Activated CD8-positive, alpha-beta memory T cell treated with anti-CD3 and anti-CD28 coated beads for 48 hours (primary cell): ENCODE data around the gene PIPOX.

Experiments
- DNase-seq, 3 experiments: peaks; one replicate each; pipeline ENCODE4 v3.0.0-alpha.2; 2020; ENCODE audit warnings: low read depth in 2 of 3, low spot score in 2 of 3

PIPOX gene

GRCh38 chr17:29042679-29043538, at the start of gene PIPOX:
TSS of gene PIPOX (plus strand) at chr17:29043141. CDS start at chr17:29043226, 85 bp downstream.
- DNase-seq, result no peak

DNA sequence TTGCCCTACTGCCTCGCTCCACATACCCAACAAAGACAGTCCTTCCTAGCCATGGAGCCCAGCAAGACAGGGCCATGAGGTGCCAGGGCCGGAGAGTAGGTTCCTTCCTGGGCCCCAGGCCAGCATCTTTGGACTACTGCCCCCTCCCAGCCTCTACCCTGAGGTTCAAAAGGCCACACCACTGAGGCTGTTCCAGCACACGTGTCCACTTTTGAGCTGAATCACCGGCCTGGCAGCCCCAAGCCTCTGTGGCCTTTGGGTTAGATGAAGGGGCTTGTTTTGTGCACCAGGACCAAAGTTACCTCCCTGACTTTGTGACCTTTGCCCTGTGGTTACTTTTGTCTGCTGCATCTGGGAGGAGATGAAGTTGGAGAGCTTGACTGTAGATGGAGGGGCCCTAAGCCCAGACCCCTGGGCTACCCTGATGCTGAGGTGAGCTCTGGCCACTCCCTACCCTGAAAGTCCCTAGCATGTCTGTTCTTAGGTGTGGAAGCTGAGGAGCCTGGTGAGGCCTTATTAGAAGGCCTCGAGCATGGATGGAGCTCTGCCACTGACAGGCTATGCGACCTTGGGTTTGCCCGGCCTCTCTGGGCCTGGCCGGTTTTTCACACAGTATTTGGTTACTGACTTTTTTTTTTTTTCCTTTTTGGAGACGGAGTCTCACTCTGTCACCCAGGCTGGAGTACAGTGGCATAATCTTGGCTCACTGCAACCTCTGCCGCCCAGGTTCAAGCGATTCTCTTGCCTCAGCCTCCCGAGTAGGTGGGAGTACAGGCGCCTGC, 49.1 kb upstream of the PIPOX start:
- DNase-seq, result no peak

DNA sequence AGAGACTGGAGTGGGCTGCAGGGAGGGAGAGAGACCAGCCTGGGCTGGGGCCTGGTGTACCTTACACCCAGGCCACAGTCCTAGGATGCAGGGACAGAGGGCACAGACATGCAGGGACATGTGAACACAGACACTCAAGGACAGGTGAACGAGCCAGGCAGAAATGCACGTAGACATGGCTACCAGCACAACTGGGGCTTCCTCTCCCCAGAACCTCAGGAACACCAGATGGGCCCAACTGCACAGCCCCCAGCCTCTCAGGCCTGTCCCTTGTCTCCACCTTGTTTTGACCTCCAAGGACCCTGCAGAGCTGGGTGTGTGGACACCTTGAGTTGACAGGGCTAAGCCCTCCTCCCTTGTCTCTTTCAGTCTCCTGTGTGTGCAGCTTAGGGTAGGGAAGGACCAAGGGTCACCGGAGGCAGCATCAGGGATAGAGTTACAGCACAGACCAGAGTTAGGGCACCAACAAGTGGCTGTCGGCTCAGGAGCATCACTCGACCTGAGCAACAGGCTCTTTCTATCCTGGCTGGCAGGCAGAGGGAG, 46.3 kb upstream of the PIPOX start:
- DNase-seq, result no peak

- no peak for DNase-seq
Measured at GRCh38 chr17:28997806-28998205, 45.1 kb upstream of the PIPOX start.

GRCh38 chr17:28999206-28999605, 43.7 kb upstream of the PIPOX start:
- no peak for DNase-seq

DNA sequence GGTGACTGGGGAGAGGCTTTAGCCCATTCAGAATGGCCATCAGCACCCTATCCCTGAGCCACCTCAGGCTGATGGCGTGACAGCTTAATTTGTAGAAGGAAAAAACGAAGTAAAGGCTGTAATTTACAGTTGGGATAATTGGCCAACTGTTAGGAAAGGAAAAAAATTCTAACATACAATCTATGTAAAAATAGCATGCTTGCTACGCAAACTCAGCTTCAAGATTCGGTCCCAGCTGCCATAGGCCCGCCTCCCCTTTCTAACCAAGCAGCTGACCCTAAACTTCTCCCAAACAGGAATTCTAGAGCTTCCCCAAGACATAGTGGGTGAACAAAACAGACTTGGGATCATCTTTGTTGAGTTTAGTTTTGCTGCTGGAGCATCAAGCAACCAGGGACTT, 42.0 kb upstream of the PIPOX start:
- DNase-seq, result no peak

DNA sequence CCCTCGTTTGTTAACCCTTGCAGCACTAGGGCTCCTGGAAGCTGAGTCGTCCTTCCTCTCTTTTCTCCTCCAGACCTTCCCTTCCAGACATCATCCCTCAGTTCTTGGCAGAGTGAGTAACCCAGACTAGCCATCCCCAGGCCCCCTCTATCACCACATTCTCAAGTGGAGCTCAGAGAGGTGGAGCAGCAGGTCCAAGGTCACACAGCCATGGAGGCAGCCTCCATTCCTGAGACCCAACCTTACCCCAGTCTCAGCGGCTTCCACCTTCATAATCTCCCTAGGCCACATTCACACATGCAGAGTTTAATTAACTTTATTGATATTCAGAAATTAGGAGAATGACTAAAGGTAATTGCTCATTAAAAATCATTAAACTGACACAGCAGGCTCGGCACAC, 40.1 kb upstream of the PIPOX start:
- DNase-seq, result no peak

- DNase-seq, result no peak
Measured at GRCh38 chr17:29003289-29003688, 39.7 kb upstream of the PIPOX start.

DNA sequence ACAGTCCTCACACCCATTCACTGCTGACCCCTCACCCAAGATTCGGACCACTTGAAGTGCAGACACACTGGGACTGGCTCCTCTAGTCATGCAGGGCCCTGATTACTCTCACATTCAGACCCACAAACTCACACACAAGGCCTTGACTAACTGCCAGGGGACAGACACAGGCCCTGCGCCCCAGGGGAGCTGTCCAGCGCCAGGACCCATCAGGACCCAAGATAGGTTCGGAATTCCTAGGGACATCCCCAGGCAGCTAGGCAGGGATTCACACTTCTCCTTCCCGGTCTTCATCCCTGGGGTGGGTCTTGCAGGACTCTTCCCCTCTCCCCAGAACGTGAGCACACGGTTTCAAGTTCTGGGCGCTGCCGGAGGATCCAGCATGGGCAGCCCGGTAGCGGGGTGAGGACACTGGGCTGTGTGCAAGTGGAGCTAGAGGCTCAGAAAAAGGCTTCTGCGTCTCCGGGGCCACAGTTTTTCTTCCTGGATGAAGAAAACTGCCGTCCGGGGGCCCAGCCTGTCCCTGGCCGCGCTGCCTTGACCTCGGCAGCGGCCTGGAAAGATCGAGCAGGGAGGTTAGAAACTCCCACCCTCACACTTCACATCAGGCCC, 38.8 kb upstream of the PIPOX start:
- no peak for DNase-seq

DNA sequence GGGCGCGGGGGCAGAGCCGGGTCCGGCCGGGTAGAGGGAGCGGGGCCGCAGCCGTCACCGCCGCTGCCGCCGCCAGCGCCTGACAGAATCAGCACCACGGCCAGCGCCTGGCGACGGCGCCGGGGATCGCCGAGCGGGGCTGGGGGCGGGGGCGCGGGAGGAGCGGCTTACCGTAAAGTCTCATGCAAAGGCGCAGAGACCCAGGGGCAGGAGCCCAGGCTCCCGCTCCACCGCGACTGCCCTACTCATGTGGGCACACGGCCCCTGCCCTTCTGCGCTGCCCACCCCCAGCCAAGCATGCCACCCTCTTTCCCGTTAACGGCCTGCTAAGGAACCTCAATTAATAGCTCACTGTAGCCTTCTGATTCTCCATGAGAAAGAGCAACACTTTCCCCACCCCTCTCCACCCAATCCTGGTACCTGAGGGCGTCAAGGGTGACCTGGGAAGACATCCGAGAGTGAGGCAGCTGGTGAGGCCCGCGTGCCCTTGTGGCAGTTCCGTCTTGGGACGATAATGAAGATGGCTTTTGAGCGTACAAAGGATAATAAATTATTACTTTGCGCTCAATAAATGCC, 36.9 kb upstream of the PIPOX start, which contains the start of gene SEZ6:
Gene SEZ6, minus strand, starts transcription at position 98 of the 576 bp plus-strand sequence. CDS start 164 bp downstream, outside the sequence.
- peak; percentile 43 to 51 (median 49) for DNase-seq

GRCh38 chr17:29007456-29007855, 35.5 kb upstream of the PIPOX start:
- DNase-seq, result no peak

DNA sequence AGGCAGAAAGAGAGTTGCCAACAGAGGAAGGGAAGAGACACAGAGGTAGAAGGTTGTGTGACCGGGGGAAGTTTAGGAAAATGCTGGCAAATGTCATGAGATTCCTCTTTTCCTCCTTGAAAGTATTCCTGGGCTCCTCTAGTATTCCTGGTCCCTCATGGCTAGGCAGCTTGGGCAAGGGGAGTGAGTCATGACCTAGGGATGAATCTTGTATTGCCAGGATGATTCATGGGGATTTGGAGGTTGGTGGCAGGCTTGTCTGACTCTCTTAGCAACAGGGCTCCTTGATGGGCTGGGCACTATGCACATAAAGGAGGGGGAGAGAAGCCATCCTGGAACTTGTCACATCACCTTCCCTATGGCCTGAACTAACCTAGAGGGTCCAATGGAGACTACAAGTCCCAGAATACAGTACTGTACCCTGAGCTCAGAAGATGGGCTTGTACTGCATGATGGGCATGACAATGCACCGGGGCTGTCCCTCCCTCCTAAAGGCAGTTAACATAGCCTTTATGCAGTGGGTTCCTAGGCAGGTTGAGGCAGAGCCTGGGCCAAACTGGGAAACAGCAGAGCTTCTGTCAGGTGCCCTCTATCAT, 35.0 kb upstream of the PIPOX start:
- no peak for DNase-seq

DNA sequence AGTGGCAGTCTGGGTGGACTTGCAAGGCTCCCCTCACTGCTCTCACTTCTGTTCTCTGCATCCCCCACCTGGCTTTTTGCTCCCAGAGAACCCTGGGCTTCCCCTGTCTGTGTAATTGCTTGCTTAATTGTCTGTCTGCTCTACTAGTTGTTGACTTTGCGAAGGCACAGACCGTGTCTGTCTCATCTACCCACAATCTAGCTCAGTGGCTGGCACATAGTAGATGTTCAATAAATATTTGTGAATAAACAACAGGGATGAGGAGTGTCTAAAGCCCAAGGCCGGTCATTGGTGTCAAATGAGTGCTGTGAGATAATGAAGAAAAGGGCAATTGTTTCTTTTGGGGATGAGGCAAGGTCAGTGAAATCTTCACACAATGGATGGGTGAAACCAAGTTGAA, 34.4 kb upstream of the PIPOX start:
- no peak for DNase-seq

DNA sequence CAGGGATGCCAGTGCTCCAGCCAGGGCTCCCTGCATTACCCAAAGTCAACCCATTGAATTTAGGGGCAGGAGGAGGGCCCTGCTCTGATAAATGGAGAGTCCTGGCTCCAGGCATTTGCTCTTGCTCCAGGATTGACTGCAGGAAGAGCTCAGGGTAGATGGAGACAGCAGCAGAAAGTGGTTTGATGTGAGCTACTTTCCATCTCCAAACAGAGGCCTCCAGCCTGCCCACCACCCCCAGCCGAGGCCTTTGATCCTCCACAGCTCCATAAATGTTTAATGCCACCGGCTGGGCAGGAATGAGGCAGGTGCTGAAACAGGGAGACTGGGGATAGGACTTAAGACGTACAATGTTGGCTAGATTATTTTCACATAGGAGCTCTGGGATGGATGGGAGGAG, 32.8 kb upstream of the PIPOX start:
- DNase-seq, result no peak

DNA sequence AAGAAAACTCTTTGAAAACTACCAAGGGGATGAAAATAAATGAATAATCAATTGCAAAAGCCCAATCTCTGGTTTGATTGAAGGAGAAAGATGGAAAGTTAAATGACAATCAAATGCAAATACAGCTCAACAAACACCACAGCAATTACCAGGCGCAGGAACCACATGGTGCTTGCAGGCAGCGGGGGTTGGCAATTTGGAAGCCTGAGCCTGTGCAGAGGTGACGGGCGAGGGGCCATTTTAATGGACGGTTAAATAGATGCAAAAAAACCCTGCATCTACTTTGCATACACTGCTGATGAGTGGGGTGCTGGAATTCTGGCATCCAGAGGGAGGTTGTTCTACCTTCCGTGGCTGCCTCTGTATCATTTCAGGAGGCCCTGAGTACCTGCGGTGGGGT, 32.4 kb upstream of the PIPOX start:
- no peak for DNase-seq

- DNase-seq, result no peak
Measured at GRCh38 chr17:29012535-29012934, 30.4 kb upstream of the PIPOX start.

DNA sequence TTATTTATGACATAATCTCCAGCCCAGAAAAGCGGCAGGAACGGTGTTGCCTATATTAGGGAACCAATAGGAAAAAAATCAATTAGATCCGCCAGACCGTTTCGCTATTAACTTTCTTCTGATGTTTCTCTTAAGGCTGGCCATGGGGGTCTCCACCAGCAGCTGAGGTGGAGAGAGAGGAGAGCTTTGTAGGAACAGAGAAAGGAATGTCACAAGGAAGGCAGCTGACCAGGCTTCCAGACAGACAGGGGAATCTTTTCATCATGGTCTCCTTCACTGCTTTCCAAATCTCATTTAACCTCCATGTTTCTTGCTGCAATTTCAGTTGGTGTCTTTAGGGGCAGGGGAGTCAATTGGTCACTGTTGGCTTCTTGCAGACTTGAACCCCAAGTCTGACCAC, 28.2 kb upstream of the PIPOX start:
- DNase-seq, result no peak

GRCh38 chr17:29016345-29017210, 26.4 kb upstream of the PIPOX start:
- no peak for DNase-seq

- no peak for DNase-seq
Measured at GRCh38 chr17:29018788-29019474, 24.0 kb upstream of the PIPOX start.
